HCT116 (cell line): ENCODE measurements around the gene F2RL3. TPM values are rescaled to one million over a fixed set of nuclear protein-coding genes. Genes with fewer than 3 reads are reported as not detected.
"Not testable (repeated sequence)": the region's sequence is repeated elsewhere in the genome, so short reads cannot be mapped to it uniquely, and the experiment has no call there.

Source experiments
- ATAC-seq: fragments of 200-7000 bp; cut with Tn5 transposase; 2 replicates; pipeline ENCODE4 v1.9.1; 2020; ENCODE audit warnings: mild to moderate bottlenecking, moderate library complexity
- BruUV-seq: library from RNA; stranded (reverse); fragments of 400-500 nt; replicated peaks from 2 replicates; lab custom pipeline; 2021; lab: Mats Ljungman, UMichigan
- CTCF ChIA-PET: fragments of 300-600 bp; sonication (Branson Sonifier 250); formaldehyde crosslinking; loops from one replicate; lab custom pipeline; 2021; ENCODE audit warnings: antibody characterized with exemption; lab: Charles Lee
- POLR2A ChIA-PET: fragments of 300-600, 350-600 bp; sonication (Branson Sonifier 250); formaldehyde crosslinking; loops from one replicate; lab custom pipeline; 2021; ENCODE audit warnings: antibody characterized with exemption; lab: Charles Lee
- RAD21 ChIA-PET, 2 experiments: fragments of 300-600 bp; sonication (Branson Sonifier 250); formaldehyde crosslinking; loops; one replicate each; lab custom pipeline; 2023; ENCODE audit warnings: low total read pairs in 2 of 2; ENCODE audit not compliant: uncharacterized antibody in 2 of 2, unreplicated experiment in 2 of 2, low non-redundant PET in 1 of 2; lab: Charles Lee
- DNase-seq: peaks from one replicate; pipeline ENCODE4 v3.0.0-alpha.2; 2010; ENCODE audit warnings: low read depth, low spot score
- H2AFZ ChIP-seq: fragments of 200-600 bp; shearing (Covaris generic), sonication (generic); 2 replicates; pipeline ENCODE4 v1.6.1; 2017; ENCODE audit warnings: low read depth, mixed run types, mixed read lengths, antibody characterized with exemption, low read length; ENCODE audit not compliant: poor library complexity, severe bottlenecking
- H3K27ac ChIP-seq: 2 replicates; pipeline ENCODE4 v1.5.1; 2012; ENCODE audit warnings: low read depth, low read length
- H3K27me3 ChIP-seq: fragments of 200-600 bp; sonication (generic); 2 replicates; pipeline ENCODE4 v1.6.1; 2016; ENCODE audit warnings: mixed run types, low read length, mixed read lengths; ENCODE audit not compliant: insufficient read depth
- H3K36me3 ChIP-seq, 2 experiments: fragments of 200-500 bp in 1 of 2; fragments of 200-600 bp in 1 of 2; sonication (Bioruptor generic) in 1 of 2; sonication (generic) in 1 of 2; 2 replicates each; pipeline versions ENCODE4 v1.5.1 to v1.6.1; 2014 to 2016; ENCODE audit warnings: low read length in 2 of 2, inconsistent platforms in 1 of 2, mixed read lengths in 1 of 2, mixed run types in 1 of 2; ENCODE audit not compliant: insufficient read depth in 2 of 2, control insufficient read depth in 1 of 2
- H3K4me1 ChIP-seq, 2 experiments: fragments of 200-600 bp in 1 of 2; sonication (generic) in 1 of 2; 2 replicates each; pipeline versions ENCODE4 v1.5.1 to v1.6.1; 2012 to 2017; ENCODE audit warnings: low read length in 2 of 2, inconsistent platforms in 1 of 2, mild to moderate bottlenecking in 1 of 2, mixed read lengths in 1 of 2, mixed run types in 1 of 2, moderate library complexity in 1 of 2; ENCODE audit not compliant: insufficient read depth in 2 of 2, control insufficient read depth in 1 of 2
- H3K4me2 ChIP-seq: fragments of 200-600 bp; sonication (generic); 2 replicates; pipeline ENCODE4 v1.6.1; 2017; ENCODE audit warnings: mixed run types, low read length, mixed read lengths
- H3K4me3 ChIP-seq, 2 experiments: fragments of 200-600 bp in 1 of 2; sonication (generic) in 1 of 2; replicated peaks in 1 of 2; 2 replicates each; pipeline ENCODE4 v1.5.1; 2011 to 2016; ENCODE audit warnings: low read length in 2 of 2, control low read depth in 1 of 2, low read depth in 1 of 2, mild to moderate bottlenecking in 1 of 2, mixed read lengths in 1 of 2, mixed run types in 1 of 2
- H3K79me2 ChIP-seq: fragments of 200-600 bp; sonication (generic); 2 replicates; pipeline ENCODE4 v1.6.1; 2017; ENCODE audit warnings: mild to moderate bottlenecking, mixed run types, low read length, moderate library complexity, mixed read lengths; ENCODE audit not compliant: insufficient read depth
- H3K9ac ChIP-seq: fragments of 200-600 bp; sonication (generic); 2 replicates; pipeline ENCODE4 v1.6.1; 2016; ENCODE audit warnings: low read length, mixed read lengths
- H3K9me2 ChIP-seq: fragments of 200-600 bp; sonication (generic), shearing (Covaris generic); 2 replicates; pipeline ENCODE4 v1.6.1; 2017; ENCODE audit warnings: mixed run types, mild to moderate bottlenecking, moderate library complexity; ENCODE audit not compliant: insufficient read depth
- H3K9me3 ChIP-seq, 2 experiments: fragments of 200-500 bp in 1 of 2; fragments of 200-600 bp in 1 of 2; sonication (Bioruptor generic) in 1 of 2; sonication (generic) in 1 of 2; 2 replicates each; pipeline ENCODE4 v1.6.1; 2014 to 2017; ENCODE audit warnings: low read length in 2 of 2, mixed read lengths in 2 of 2, inconsistent platforms in 1 of 2, low read depth in 1 of 2, mild to moderate bottlenecking in 1 of 2, mixed run types in 1 of 2, moderate library complexity in 1 of 2; ENCODE audit not compliant: control insufficient read depth in 1 of 2, insufficient read depth in 1 of 2
- H4K20me1 ChIP-seq: fragments of 200-600 bp; sonication (generic), shearing (Covaris generic); 2 replicates; pipeline ENCODE4 v1.6.1; 2017; ENCODE audit warnings: mixed run types, mild to moderate bottlenecking, moderate library complexity; ENCODE audit not compliant: insufficient read depth
- EGR1 ChIP-seq: IDR thresholded peaks from 2 replicates; pipeline ENCODE4 v1.6.1; 2012; ENCODE audit warnings: low read depth
- ZFX ChIP-seq: fragments of 450-650 bp; IDR thresholded peaks from 2 replicates; pipeline ENCODE4 v1.6.1; 2017
- ZNF274 ChIP-seq: fragments of 200-500 bp; sonication (Bioruptor generic); IDR thresholded peaks from 2 replicates; pipeline ENCODE4 v1.6.1; 2014; ENCODE audit warnings: mild to moderate bottlenecking, low read depth, low read length, inconsistent platforms
- intact Hi-C: fragments of 100-400 bp; cut with micrococcal nuclease; formaldehyde crosslinking; loops from 2 replicates; pipeline ENCODE4 v1.10.0; 2022
- total RNA-seq: library from RNA; stranded (reverse); gene quantifications from one replicate; pipeline ENCODE4 v1.2.1, GENCODE V29; 2021; ENCODE audit not compliant: unreplicated experiment
- TF ChIP-seq, protein P1 (sequence below): IDR thresholded peaks from 2 replicates; pipeline ENCODE4 v1.6.1; 2011; ENCODE audit warnings: mild to moderate bottlenecking, low read length, moderate library complexity; ENCODE audit not compliant: insufficient replicate concordance; ENCODE audit errors: extremely low read depth

Gene F2RL3
- total RNA-seq, 1 experiment from 2014 or later, result 0.10 TPM

DNA sequence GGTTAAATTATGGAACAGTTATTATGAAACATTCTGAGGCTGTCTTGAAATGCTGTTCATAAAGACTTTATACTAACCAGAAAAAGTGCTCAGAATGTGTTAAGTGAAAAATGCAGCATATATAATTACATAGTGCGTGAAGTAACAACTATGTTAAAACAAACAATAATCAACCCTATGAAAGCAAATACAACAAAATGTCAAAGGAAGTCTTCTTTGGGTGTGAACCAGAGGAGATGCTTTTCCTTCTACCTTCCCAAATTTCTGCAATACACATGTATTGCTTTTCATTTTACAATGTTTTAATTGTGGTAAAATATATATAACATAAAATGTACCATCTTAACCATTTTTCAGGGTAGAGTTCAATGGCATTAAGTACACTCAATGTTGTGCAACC is 45.7 kb downstream of the F2RL3 start:
- POLR2A ChIA-PET, result no interaction called here
- DNase-seq (no peak), ATAC-seq (no peak)
- H3K4me1 ChIP-seq, result no peaks in the 10 kb centered on the region
- H3K9ac ChIP-seq, result no peak overlapping the region
- H3K4me3 ChIP-seq, result no peak overlapping the region
- no peak overlapping the region for H3K4me2 ChIP-seq
- H2AFZ ChIP-seq, result no peak overlapping the region
- H3K36me3 ChIP-seq, result no peaks in the 10 kb centered on the region
- no peaks in the 10 kb centered on the region for H4K20me1 ChIP-seq
- CTCF ChIA-PET, result no interaction called here
- intact Hi-C loops, result no loop called here
- no peaks in the 10 kb centered on the region for H3K79me2 ChIP-seq
- RAD21 ChIA-PET, result no interaction called here
- no peak overlapping the region for H3K27ac ChIP-seq
- peaks cover 5 to 11% of the 10 kb centered on the region in 2 experiments; a peak in 2 of 4 replicates for H3K9me3 ChIP-seq
- H3K9me2 ChIP-seq, result no peaks in the 10 kb centered on the region
- no peaks in the 10 kb centered on the region for H3K27me3 ChIP-seq
- no peak for TF ChIP-seq EGR1
- no peak for TF ChIP-seq ZFX
- no peak for TF ChIP-seq ZNF274
- TF ChIP-seq, all 23 proteins: peak for 0
- BruUV-seq, result no TSS peak

DNA sequence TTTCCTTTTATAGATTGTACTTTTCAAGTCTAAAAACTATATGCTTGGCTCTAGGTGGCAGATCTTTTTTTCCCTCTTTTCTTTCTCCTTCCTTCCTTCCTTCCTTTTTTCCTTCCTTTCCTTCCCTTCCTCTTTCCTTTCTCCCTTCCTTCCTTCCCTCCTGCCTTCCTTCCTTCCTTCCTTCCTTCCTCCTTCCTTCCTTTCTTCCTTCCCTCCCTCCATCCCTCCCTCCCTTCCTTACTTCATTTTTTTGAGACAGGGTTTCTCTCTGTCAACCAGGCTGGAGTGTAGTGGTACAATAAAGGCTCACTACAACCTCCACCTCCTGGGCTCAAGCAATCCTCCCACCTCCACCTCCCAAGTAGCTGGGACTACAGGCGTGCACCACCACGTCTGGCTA is 48.1 kb downstream of the F2RL3 start:
- RAD21 ChIA-PET, result no interaction called here

DNA sequence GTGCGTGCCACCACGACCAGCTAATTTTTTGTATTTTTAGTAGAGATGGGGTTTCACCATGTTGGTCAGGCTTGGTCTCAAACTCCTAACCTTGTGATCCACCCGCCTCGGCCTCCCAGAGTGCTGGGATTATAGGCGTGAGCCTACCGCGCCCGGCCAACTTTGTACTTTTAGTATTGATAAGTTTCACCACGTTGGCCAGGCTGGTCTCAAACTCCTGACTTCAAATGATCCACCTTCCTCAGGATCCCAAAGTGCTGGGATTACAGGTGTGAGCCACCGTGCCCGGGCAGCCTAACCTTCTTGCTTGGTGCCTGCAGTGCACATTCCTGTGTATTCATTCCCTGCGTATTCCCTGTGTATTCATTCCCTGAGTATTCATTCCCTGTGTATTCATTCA is 49.0 kb downstream of the F2RL3 start:
- H3K9ac ChIP-seq, ATAC-seq, H2AFZ ChIP-seq, H3K27ac ChIP-seq, H3K36me3 ChIP-seq, POLR2A ChIA-PET, CTCF ChIA-PET, BruUV-seq, H3K4me1 ChIP-seq, H3K4me2 ChIP-seq, H3K9me2 ChIP-seq, H4K20me1 ChIP-seq, intact Hi-C loops, DNase-seq, H3K27me3 ChIP-seq, H3K79me2 ChIP-seq, H3K4me3 ChIP-seq: not testable (repeated sequence)
- peaks cover 5 to 11% of the 10 kb centered on the region in 2 experiments; a peak in 2 of 4 replicates for H3K9me3 ChIP-seq
- RAD21 ChIA-PET, result interaction anchor here in 1 of 2 experiments (0.6 kb wide), 1 partner anchor 951 kb away, joined by 4 read pairs; no protein-coding TSS in a partner anchor

More for the DNA sequence above, 48.1 kb downstream of the F2RL3 start:
- TF ChIP-seq, protein P1, sequence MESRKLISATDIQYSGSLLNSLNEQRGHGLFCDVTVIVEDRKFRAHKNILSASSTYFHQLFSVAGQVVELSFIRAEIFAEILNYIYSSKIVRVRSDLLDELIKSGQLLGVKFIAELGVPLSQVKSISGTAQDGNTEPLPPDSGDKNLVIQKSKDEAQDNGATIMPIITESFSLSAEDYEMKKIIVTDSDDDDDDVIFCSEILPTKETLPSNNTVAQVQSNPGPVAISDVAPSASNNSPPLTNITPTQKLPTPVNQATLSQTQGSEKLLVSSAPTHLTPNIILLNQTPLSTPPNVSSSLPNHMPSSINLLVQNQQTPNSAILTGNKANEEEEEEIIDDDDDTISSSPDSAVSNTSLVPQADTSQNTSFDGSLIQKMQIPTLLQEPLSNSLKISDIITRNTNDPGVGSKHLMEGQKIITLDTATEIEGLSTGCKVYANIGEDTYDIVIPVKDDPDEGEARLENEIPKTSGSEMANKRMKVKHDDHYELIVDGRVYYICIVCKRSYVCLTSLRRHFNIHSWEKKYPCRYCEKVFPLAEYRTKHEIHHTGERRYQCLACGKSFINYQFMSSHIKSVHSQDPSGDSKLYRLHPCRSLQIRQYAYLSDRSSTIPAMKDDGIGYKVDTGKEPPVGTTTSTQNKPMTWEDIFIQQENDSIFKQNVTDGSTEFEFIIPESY, result no peak
- ChIA-PET CTCF (no interaction called here), POLR2A (no interaction called here)
- no peaks in the 10 kb centered on the region for H3K79me2 ChIP-seq
- intact Hi-C loops, result no loop called here
- H2AFZ ChIP-seq, result no peak overlapping the region
- H4K20me1 ChIP-seq, result no peaks in the 10 kb centered on the region
- ATAC-seq (no peak), DNase-seq (no peak)
- H3K4me2 ChIP-seq, result no peak overlapping the region
- no peaks in the 10 kb centered on the region for H3K27me3 ChIP-seq
- peaks cover 5 to 11% of the 10 kb centered on the region in 2 experiments; a peak in 2 of 4 replicates for H3K9me3 ChIP-seq
- H3K36me3 ChIP-seq, result no peaks in the 10 kb centered on the region
- no peak overlapping the region for H3K4me3 ChIP-seq
- H3K4me1 ChIP-seq, result no peaks in the 10 kb centered on the region
- H3K9me2 ChIP-seq, result no peaks in the 10 kb centered on the region
- H3K27ac ChIP-seq, result no peak overlapping the region
- no peak overlapping the region for H3K9ac ChIP-seq
- no TSS peak for BruUV-seq
